ENCODE data around the gene HUS1.

HUS1 gene

GRCh38 chr7:47978790-47979144, 648 bp downstream of the HUS1 start:
- no peak for DNase-seq

- DNase-seq: no peak
Measured at GRCh38 chr7:47973739-47974138, 5.7 kb downstream of the HUS1 start.

GRCh38 chr7:47970761-47971160, 8.7 kb downstream of the HUS1 start:
- DNase-seq: no peak

GRCh38 chr7:47968847-47969774, 10.3 kb downstream of the HUS1 start:
- peak; percentile 63 to 70 for DNase-seq

GRCh38 chr7:47967708-47968107, 11.7 kb downstream of the HUS1 start:
- no peak for DNase-seq

- DNase-seq: no peak
Measured at GRCh38 chr7:47967123-47967522, 12.3 kb downstream of the HUS1 start.

GRCh38 chr7:47965456-47965855, 14.0 kb downstream of the HUS1 start:
- DNase-seq: no peak

GRCh38 chr7:47962262-47962661, 17.2 kb downstream of the HUS1 start:
- DNase-seq: no peak

GRCh38 chr7:47957156-47957555, 22.3 kb downstream of the HUS1 start:
- DNase-seq: no peak

GRCh38 chr7:47956220-47956619, 23.2 kb downstream of the HUS1 start:
- DNase-seq: no peak

- no peak for DNase-seq
Measured at GRCh38 chr7:47954231-47954911, 25.0 kb downstream of the HUS1 start.

- no peak for DNase-seq
Measured at GRCh38 chr7:47953822-47954221, 25.6 kb downstream of the HUS1 start.

- DNase-seq: no peak
Measured at GRCh38 chr7:47952224-47952623, 27.2 kb downstream of the HUS1 start.

GRCh38 chr7:47951374-47951773, 28.0 kb downstream of the HUS1 start:
- no peak for DNase-seq

GRCh38 chr7:47950714-47951113, 28.7 kb downstream of the HUS1 start:
- DNase-seq: no peak

GRCh38 chr7:47949703-47950102, 29.7 kb downstream of the HUS1 start:
- no peak for DNase-seq

- DNase-seq: no peak
Measured at GRCh38 chr7:47948141-47948790, 31.1 kb downstream of the HUS1 start, which contains the start of gene PKD1L1. Gene PKD1L1, minus strand, starts transcription at chr7:47948466. Its CDS starts 26 bp downstream, at chr7:47948440.

GRCh38 chr7:47947355-47947749, 32.1 kb downstream of the HUS1 start:
- DNase-seq: no peak

- no peak for DNase-seq
Measured at GRCh38 chr7:47946581-47947354, 32.6 kb downstream of the HUS1 start.

GRCh38 chr7:47945261-47946015, 34.0 kb downstream of the HUS1 start:
- DNase-seq: peak; percentile 85

GRCh38 chr7:47944536-47945260, 34.7 kb downstream of the HUS1 start:
- DNase-seq: no peak

All from stimulated activated CD4-positive, alpha-beta T cell treated with anti-CD3 and anti-CD28 coated beads, Interleukin-2, amount 100 ng/mL, for 24 hours (primary cell).